ENCODE data around the gene IVD. TPM values are rescaled to one million over a fixed set of nuclear protein-coding genes. Genes with fewer than 3 reads are reported as not detected.

Gene IVD
- polyA plus RNA-seq, 1 donor from 2014 or later: 28.6 TPM

- H3K27me3 ChIP-seq (ENCODE audit: insufficient read depth, low read depth, low read length): no peaks in the 10 kb centered on the region
- H4K20me1 ChIP-seq (ENCODE audit: insufficient read depth): no peaks in the 10 kb centered on the region
- H3K79me2 ChIP-seq (replicated peaks; ENCODE audit: insufficient read depth, low read length): no peaks in the 10 kb centered on the region
- H3K9me2 ChIP-seq (ENCODE audit: insufficient read depth, low read length): no peaks in the 10 kb centered on the region
- TF ChIP-seq SMC3 (conservative IDR thresholded peaks at IDR 0.05; ENCODE audit: poor library complexity): no peak
- no peak for TF ChIP-seq EP300 (conservative IDR thresholded peaks at IDR 0.05; ENCODE audit: poor library complexity, severe bottlenecking)
- no peak for TF ChIP-seq MXI1 (conservative IDR thresholded peaks at IDR 0.05; ENCODE audit: poor library complexity, severe bottlenecking)
- H3K9ac ChIP-seq (ENCODE audit: low read length): no peak overlapping the region
- no peak overlapping the region for H3K27ac ChIP-seq (ENCODE audit: low read length)
- no peak overlapping the region for H2AFZ ChIP-seq (ENCODE audit: low read depth, low read length)
- H3K9me3 ChIP-seq (ENCODE audit: low read length): no peaks in the 10 kb centered on the region
- H3K4me2 ChIP-seq (ENCODE audit: low read length): no peak overlapping the region
- no peaks in the 10 kb centered on the region for H3K36me3 ChIP-seq (ENCODE audit: insufficient read depth, low read length)
- no peaks in the 10 kb centered on the region for H3F3A ChIP-seq (ENCODE audit: insufficient read depth, low read length, poor library complexity, severe bottlenecking)
- no peak overlapping the region for H3K4me3 ChIP-seq (ENCODE audit: low read length)
Observed at GRCh38 chr15:40427188-40427587, 21.6 kb downstream of the IVD start.

- Histone ChIP-seq H3K36me3 (ENCODE audit: insufficient read depth, low read length) (no peaks in the 10 kb centered on the region), H3K4me3 (ENCODE audit: low read length) (no peak overlapping the region), H3K9me3 (ENCODE audit: low read length) (no peaks in the 10 kb centered on the region), H3F3A (ENCODE audit: insufficient read depth, low read length, poor library complexity, severe bottlenecking) (no peaks in the 10 kb centered on the region), H3K27me3 (ENCODE audit: insufficient read depth, low read depth, low read length) (no peaks in the 10 kb centered on the region), H3K79me2 (replicated peaks; ENCODE audit: insufficient read depth, low read length) (no peaks in the 10 kb centered on the region), H4K20me1 (ENCODE audit: insufficient read depth) (no peaks in the 10 kb centered on the region), H3K9ac (ENCODE audit: low read length) (no peak overlapping the region), H3K4me2 (ENCODE audit: low read length) (no peak overlapping the region), H3K9me2 (ENCODE audit: insufficient read depth, low read length) (no peaks in the 10 kb centered on the region), H3K27ac (ENCODE audit: low read length) (no peak overlapping the region), H2AFZ (ENCODE audit: low read depth, low read length) (no peak overlapping the region)
- TF ChIP-seq RAD21 (conservative IDR thresholded peaks at IDR 0.05) (no peak), SMC3 (conservative IDR thresholded peaks at IDR 0.05; ENCODE audit: poor library complexity) (no peak), CTCF (IDR thresholded peaks at IDR 0.05; ENCODE audit: poor library complexity, severe bottlenecking) (no peak), REST (IDR thresholded peaks at IDR 0.05; ENCODE audit: borderline replicate concordance) (no peak), EZH2 (IDR thresholded peaks at IDR 0.05; ENCODE audit: borderline replicate concordance, insufficient read depth, low read length, poor library complexity, severe bottlenecking) (no peak), TAF1 (IDR thresholded peaks at IDR 0.05; ENCODE audit: low read depth) (no peak), EP300 (conservative IDR thresholded peaks at IDR 0.05; ENCODE audit: poor library complexity, severe bottlenecking) (no peak), POLR2AphosphoS5 (IDR thresholded peaks at IDR 0.05) (no peak)
Observed at GRCh38 chr15:40428185-40428584, 22.6 kb downstream of the IVD start.

All from neural cell (in vitro differentiated cells).